HL-60/S4 treated with phorbol 12-myristate 13-acetate at 8.2 ng/mL for 4 days and 3 days (cell line): ENCODE results near the gene PPCS.
"Not testable (repeated sequence)": the region's sequence is repeated elsewhere in the genome, so short reads cannot be mapped to it uniquely, and the experiment has no call there.

Experiments
- in situ Hi-C: fragments of 300-500 bp; cut with MboI; formaldehyde crosslinking; loops from 2 replicates; pipeline ENCODE4 v1.15.0; 2022; ENCODE audit warnings: low sequenced_read_pairs

PPCS gene

GRCh38 chr1:42450061-42450460, 6.3 kb upstream of the PPCS start:
- in situ Hi-C loops: no loop called here

- in situ Hi-C loops: no loop called here
Observed at GRCh38 chr1:42453386-42453785, 3.0 kb upstream of the PPCS start.

DNA sequence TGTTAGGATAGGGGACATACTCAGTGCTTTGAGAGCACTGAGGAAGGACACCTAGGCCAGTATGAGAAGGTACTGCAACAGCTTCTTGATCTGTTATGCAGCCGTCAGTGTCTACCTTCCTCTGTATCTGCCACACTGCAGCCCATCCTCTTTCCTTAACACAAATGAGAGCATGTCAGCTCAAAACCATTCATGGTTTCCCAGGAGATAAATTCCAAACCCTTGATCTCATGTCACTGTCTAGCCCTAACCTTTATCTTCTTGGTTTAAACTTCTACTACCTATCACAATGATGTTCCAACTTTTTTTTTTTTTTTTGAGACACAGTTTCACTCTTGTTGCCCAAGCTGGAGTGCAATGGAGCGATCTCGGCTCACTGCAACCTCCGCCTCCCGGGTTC, 1.9 kb upstream of the PPCS start:
- in situ Hi-C loops: no loop called here

DNA sequence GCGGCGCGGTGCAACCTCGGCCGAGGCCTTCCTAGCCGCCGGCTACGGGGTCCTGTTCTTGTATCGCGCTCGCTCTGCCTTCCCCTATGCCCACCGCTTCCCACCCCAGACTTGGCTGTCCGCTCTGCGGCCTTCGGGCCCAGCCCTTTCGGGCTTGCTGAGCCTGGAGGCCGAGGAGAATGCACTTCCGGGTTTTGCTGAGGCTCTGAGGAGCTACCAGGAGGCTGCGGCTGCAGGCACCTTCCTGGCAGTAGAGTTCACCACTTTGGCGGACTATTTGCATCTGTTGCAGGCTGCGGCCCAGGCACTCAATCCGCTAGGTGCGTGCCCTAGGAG, 379 bp downstream of the PPCS start:
- in situ Hi-C loops: no loop called here

DNA sequence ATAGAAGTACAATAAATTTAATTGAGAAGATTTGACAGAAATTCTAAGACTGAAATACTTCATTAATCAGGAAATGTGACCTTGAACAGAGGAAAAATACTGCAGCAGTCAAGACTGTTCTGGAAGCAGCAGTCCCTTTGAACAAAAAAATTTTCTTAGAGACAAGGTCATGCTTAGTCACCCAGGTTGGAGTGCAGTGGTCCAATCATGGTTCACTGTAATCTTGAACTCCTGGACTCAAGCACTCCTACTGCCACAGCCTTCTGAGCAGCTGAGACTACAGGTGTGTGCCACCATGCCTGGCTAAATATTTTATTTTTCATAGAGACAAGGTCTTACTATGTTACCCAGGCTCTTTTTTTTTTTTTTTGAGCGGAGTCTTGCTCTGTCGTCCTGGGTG, 4.9 kb downstream of the PPCS start:
- in situ Hi-C loops: no loop called here

- in situ Hi-C loops: no loop called here
Observed at GRCh38 chr1:42462828-42463763, 6.8 kb downstream of the PPCS start, which contains the start of gene CCDC30. Gene CCDC30, plus strand, starts transcription at chr1:42463286. Its CDS starts 17,266 bp downstream, at chr1:42480552.

DNA sequence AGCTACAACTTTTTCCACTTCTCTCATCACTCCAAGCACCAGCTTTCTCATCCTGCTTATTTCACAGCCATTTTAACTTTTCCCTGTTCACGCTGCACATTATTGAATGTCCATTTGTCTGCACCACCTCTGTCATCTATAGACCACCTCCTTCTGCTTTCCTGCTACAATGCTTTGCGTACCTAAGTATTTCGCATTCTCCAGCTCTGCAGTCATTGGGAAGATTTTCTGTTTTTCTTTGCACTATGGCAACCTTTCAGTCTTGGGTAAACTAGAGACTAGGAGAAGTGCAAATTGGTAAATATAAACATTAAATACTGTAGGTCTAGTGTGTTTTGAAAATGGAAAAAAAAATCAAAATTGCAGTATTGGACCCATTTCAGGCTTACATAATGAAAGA, 7.6 kb downstream of the PPCS start:
- in situ Hi-C loops: no loop called here

GRCh38 chr1:42466030-42466429, 9.7 kb downstream of the PPCS start:
- in situ Hi-C loops: no loop called here

GRCh38 chr1:42469727-42470126, 13.4 kb downstream of the PPCS start:
- in situ Hi-C loops: no loop called here

DNA sequence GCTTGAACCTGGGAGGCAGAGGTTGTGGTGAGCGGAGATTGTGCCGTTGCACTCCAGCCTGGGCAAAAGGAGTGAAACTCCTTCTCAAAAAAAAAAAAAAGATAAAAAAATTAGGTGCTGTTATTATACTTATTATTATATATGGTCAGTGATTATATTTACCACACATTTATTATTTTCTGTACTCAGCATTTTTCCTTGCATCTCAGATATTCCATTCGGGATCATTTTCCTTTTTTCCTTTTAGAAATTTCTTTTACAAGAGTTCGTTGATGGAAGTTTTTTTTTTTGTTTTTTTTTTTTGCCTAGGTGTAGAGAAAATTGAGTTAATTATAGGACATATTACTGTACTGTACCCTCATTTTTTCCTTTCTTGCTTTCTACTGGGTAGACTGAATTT, 20.3 kb downstream of the PPCS start:
- in situ Hi-C loops: no loop called here

GRCh38 chr1:42477354-42477753, 21.0 kb downstream of the PPCS start:
- in situ Hi-C loops: not testable (repeated sequence)

GRCh38 chr1:42477775-42478174, 21.4 kb downstream of the PPCS start:
- in situ Hi-C loops: no loop called here

DNA sequence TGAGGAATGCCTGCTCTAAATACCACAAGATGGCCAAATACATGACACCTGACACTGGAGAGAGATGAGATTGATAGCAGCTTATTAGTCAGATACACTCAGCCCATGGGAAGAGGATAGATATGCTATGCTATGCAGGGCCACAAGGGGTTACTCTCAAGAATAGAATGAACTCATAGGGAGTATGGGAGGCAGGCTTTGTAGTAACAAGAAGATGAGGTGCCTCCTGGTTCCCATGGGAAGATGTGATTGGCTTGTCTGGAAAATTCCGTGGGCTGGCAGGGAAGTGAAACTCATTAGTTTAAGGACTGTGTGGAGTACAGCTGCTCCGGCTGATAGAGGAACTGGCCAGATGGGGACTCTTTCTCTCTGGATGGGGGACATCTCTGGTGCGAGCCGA, 23.3 kb downstream of the PPCS start:
- in situ Hi-C loops: no loop called here

DNA sequence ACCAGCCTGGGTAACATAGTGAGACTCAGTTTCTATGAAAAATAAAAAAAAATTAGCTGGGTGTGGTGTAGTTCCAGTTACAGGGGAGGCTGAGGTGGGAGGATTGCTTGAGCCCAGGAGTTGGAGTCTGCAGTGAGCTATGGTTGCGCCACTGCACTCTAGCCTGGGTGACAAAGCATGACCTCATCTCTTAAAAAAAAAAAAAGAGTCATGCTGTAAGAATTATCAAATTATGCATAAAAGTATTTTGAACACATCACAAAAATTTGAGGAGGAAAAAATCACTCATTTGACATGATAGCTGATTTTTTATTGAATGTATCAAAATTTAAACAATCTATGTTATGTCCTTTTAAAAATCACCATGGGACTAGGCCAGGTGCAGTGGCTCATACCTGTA, 24.6 kb downstream of the PPCS start:
- in situ Hi-C loops: no loop called here

- in situ Hi-C loops: no loop called here
Observed at GRCh38 chr1:42482635-42483153, 26.4 kb downstream of the PPCS start.

- in situ Hi-C loops: no loop called here
Observed at GRCh38 chr1:42484382-42484781, 28.0 kb downstream of the PPCS start.

DNA sequence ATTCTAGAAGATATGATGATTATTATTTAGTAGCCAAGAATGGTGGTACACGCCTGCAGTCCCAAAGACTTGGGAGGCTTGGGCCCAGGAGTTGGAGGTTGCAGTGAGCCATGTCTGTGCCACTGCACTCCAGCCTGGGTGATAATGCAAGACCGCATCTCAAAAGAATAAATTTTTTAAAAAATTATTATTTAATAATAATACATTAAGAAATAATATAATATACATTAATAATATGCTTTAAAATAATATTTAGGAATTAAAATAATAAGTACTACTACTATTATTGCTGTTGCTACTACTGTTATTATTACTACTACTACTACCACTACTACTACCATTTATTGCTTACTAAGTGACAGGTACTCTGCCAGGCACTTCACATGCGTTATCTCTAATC, 33.9 kb downstream of the PPCS start:
- in situ Hi-C loops: no loop called here

GRCh38 chr1:42502031-42502430, 45.7 kb downstream of the PPCS start:
- in situ Hi-C loops: not testable (repeated sequence)

GRCh38 chr1:42504535-42505128, 48.3 kb downstream of the PPCS start:
- in situ Hi-C loops: no loop called here

DNA sequence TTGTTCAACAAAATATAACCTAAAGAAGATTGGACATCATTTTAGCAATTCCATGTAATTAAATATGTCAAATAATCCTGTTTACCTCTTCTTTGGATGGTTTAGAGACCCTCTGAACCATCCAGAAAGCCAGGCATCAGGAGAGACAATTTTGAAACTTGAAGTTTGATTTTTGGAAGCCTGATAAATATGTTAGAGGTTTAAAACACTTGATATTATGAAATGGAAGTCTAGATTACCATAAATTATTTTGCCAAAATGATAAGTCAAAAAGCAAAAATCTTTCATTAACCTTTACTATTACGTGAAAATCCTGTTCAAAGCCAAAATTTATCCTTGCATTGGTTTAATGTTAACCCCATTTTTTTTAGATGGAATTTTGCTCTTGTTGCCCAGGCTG, 50.2 kb downstream of the PPCS start:
- in situ Hi-C loops: no loop called here
